ENCODE measurements around the gene GJC2. TPM values are rescaled to one million over a fixed set of nuclear protein-coding genes. Genes with fewer than 3 reads are reported as not detected.

The GJC2 gene
- total RNA-seq, 1 experiment from 2014 or later: 0.72 TPM

DNA sequence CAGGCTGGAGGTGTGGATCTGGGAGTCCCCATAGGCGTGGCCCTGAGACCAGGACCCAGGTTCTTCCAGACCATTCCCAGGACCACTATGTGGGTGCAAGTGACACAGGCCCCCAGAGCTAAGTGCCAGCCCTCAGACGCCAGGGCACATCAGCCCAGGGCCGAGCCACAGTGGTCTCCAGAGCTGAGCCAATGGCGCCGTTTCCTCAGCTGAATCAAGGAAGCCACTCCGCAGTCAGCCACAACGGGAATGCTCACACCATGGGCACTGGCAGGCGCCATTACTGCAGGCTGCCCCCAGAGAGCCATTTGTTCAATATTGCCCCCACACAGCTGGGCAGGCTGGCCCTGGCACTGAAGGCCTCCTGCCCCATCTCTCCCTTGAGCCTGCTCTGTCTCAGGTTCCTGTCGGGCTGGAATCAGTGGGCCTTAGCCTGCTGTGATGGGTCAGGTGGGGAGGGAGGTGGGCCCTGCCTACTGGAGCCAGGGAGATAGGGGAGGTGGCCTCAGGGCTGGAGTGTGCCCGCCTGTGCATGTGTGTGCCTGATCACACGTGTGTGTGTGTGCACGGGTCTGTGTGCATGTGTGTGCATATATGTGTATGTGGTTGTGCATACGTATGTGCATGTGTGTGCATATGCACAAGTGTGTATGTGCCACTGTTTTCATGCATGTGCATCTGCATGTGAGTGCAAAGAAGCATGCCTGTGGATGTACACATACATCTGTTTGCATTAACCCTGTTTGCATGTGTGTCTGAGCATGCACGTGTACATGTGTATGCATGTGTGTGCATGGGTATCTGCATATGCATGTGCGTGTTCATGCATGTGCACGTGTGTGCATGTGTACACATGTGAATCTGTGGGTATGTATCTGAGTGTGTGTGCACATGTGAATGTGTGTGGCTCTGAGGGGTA, 6.1 kb downstream of the GJC2 start (continued):
- TF ChIP-seq, protein P1, sequence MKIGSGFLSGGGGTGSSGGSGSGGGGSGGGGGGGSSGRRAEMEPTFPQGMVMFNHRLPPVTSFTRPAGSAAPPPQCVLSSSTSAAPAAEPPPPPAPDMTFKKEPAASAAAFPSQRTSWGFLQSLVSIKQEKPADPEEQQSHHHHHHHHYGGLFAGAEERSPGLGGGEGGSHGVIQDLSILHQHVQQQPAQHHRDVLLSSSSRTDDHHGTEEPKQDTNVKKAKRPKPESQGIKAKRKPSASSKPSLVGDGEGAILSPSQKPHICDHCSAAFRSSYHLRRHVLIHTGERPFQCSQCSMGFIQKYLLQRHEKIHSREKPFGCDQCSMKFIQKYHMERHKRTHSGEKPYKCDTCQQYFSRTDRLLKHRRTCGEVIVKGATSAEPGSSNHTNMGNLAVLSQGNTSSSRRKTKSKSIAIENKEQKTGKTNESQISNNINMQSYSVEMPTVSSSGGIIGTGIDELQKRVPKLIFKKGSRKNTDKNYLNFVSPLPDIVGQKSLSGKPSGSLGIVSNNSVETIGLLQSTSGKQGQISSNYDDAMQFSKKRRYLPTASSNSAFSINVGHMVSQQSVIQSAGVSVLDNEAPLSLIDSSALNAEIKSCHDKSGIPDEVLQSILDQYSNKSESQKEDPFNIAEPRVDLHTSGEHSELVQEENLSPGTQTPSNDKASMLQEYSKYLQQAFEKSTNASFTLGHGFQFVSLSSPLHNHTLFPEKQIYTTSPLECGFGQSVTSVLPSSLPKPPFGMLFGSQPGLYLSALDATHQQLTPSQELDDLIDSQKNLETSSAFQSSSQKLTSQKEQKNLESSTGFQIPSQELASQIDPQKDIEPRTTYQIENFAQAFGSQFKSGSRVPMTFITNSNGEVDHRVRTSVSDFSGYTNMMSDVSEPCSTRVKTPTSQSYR (CRISPR knock-in tag; IDR thresholded peaks at IDR 0.05): no peak
- TF ChIP-seq OVOL2 (CRISPR knock-in tag; IDR thresholded peaks at IDR 0.05; ENCODE audit: borderline replicate concordance): no peak
- TF ChIP-seq TCF7 (CRISPR knock-in tag; IDR thresholded peaks at IDR 0.05; ENCODE audit: low read depth): no peak
- no peak for TF ChIP-seq RELA (CRISPR knock-in tag; IDR thresholded peaks at IDR 0.05; ENCODE audit: borderline replicate concordance)
- TF ChIP-seq, protein P2, sequence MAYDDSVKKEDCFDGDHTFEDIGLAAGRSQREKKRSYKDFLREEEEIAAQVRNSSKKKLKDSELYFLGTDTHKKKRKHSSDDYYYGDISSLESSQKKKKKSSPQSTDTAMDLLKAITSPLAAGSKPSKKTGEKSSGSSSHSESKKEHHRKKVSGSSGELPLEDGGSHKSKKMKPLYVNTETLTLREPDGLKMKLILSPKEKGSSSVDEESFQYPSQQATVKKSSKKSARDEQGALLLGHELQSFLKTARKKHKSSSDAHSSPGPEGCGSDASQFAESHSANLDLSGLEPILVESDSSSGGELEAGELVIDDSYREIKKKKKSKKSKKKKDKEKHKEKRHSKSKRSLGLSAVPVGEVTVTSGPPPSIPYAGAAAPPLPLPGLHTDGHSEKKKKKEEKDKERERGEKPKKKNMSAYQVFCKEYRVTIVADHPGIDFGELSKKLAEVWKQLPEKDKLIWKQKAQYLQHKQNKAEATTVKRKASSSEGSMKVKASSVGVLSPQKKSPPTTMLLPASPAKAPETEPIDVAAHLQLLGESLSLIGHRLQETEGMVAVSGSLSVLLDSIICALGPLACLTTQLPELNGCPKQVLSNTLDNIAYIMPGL (CRISPR knock-in tag; IDR thresholded peaks at IDR 0.05): no peak
- no peak for TF ChIP-seq SP1 (CRISPR knock-in tag; conservative IDR thresholded peaks at IDR 0.05)
- TF ChIP-seq, protein P3, sequence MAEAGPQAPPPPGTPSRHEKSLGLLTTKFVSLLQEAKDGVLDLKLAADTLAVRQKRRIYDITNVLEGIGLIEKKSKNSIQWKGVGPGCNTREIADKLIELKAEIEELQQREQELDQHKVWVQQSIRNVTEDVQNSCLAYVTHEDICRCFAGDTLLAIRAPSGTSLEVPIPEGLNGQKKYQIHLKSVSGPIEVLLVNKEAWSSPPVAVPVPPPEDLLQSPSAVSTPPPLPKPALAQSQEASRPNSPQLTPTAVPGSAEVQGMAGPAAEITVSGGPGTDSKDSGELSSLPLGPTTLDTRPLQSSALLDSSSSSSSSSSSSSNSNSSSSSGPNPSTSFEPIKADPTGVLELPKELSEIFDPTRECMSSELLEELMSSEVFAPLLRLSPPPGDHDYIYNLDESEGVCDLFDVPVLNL (CRISPR knock-in tag; IDR thresholded peaks at IDR 0.05; ENCODE audit: borderline replicate concordance, low read depth): no peak

DNA sequence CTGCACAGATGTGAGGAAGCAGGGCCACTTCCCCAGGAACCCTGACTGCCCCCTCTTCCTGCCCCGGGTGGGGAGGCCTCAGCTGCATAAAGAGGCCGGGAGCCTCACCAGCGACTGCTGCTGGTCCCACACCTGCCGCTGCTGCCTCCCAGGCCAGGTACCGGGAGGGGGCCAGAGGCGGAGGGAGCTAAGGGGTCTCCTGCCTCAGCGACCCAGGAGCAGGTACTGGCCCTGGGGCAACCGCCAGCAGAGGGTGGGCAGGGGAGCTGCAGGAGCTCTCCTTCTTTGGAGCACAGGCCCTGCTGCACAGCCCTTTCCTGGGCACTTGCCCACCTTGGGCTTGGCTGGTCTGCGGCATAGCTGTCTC, 6.8 kb downstream of the GJC2 start:
- ATAC-seq (no peak), DNase-seq (ENCODE audit: low spot score) (no peak)
- Mint-ChIP-seq H3K36me3 (no peaks in the 10 kb centered on the region), H3K9me3 (no peaks in the 10 kb centered on the region), H3K4me3 (no peak overlapping the region), H3K4me1 (no peaks in the 10 kb centered on the region), H3K27me3 (ENCODE audit: low read depth) (peaks cover 19% of the 10 kb centered on the region), H3K27ac (no peak overlapping the region)
- TF ChIP-seq, protein P4, sequence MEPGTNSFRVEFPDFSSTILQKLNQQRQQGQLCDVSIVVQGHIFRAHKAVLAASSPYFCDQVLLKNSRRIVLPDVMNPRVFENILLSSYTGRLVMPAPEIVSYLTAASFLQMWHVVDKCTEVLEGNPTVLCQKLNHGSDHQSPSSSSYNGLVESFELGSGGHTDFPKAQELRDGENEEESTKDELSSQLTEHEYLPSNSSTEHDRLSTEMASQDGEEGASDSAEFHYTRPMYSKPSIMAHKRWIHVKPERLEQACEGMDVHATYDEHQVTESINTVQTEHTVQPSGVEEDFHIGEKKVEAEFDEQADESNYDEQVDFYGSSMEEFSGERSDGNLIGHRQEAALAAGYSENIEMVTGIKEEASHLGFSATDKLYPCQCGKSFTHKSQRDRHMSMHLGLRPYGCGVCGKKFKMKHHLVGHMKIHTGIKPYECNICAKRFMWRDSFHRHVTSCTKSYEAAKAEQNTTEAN (CRISPR knock-in tag; IDR thresholded peaks at IDR 0.05): no peak
- TF ChIP-seq NR3C1 (CRISPR knock-in tag; conservative IDR thresholded peaks at IDR 0.05; ENCODE audit: low read depth): no peak
- TF ChIP-seq, protein P2 (CRISPR knock-in tag; IDR thresholded peaks at IDR 0.05): no peak
- no peak for TF ChIP-seq RELA (CRISPR knock-in tag; IDR thresholded peaks at IDR 0.05; ENCODE audit: borderline replicate concordance)
- TF ChIP-seq, protein P5, sequence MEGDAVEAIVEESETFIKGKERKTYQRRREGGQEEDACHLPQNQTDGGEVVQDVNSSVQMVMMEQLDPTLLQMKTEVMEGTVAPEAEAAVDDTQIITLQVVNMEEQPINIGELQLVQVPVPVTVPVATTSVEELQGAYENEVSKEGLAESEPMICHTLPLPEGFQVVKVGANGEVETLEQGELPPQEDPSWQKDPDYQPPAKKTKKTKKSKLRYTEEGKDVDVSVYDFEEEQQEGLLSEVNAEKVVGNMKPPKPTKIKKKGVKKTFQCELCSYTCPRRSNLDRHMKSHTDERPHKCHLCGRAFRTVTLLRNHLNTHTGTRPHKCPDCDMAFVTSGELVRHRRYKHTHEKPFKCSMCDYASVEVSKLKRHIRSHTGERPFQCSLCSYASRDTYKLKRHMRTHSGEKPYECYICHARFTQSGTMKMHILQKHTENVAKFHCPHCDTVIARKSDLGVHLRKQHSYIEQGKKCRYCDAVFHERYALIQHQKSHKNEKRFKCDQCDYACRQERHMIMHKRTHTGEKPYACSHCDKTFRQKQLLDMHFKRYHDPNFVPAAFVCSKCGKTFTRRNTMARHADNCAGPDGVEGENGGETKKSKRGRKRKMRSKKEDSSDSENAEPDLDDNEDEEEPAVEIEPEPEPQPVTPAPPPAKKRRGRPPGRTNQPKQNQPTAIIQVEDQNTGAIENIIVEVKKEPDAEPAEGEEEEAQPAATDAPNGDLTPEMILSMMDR (IDR thresholded peaks at IDR 0.05): no peak
- TF ChIP-seq SOX15 (CRISPR knock-in tag; IDR thresholded peaks at IDR 0.05): no peak
- TF ChIP-seq ELF4 (CRISPR knock-in tag; IDR thresholded peaks at IDR 0.05; ENCODE audit: low read depth): no peak
- no peak for TF ChIP-seq ZNF396 (CRISPR knock-in tag; IDR thresholded peaks at IDR 0.05; ENCODE audit: borderline replicate concordance)
- TF ChIP-seq FOXK1 (CRISPR knock-in tag; IDR thresholded peaks at IDR 0.05): no peak
- no peak for TF ChIP-seq ZNF121 (CRISPR knock-in tag; IDR thresholded peaks at IDR 0.05)
- TF ChIP-seq, protein P6, sequence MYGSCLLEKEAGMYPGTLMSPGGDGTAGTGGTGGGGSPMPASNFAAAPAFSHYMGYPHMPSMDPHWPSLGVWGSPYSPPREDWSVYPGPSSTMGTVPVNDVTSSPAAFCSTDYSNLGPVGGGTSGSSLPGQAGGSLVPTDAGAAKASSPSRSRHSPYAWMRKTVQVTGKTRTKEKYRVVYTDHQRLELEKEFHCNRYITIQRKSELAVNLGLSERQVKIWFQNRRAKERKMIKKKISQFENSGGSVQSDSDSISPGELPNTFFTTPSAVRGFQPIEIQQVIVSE (CRISPR knock-in tag; IDR thresholded peaks at IDR 0.05; ENCODE audit: borderline replicate concordance): no peak
- TF ChIP-seq, protein P7, sequence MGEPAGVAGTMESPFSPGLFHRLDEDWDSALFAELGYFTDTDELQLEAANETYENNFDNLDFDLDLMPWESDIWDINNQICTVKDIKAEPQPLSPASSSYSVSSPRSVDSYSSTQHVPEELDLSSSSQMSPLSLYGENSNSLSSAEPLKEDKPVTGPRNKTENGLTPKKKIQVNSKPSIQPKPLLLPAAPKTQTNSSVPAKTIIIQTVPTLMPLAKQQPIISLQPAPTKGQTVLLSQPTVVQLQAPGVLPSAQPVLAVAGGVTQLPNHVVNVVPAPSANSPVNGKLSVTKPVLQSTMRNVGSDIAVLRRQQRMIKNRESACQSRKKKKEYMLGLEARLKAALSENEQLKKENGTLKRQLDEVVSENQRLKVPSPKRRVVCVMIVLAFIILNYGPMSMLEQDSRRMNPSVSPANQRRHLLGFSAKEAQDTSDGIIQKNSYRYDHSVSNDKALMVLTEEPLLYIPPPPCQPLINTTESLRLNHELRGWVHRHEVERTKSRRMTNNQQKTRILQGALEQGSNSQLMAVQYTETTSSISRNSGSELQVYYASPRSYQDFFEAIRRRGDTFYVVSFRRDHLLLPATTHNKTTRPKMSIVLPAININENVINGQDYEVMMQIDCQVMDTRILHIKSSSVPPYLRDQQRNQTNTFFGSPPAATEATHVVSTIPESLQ (CRISPR knock-in tag; IDR thresholded peaks at IDR 0.05): no peak
- TF ChIP-seq CREB1 (CRISPR knock-in tag; IDR thresholded peaks at IDR 0.05): no peak
- TF ChIP-seq NFATC4 (CRISPR knock-in tag; IDR thresholded peaks at IDR 0.05): no peak
- ChIA-PET CTCF (interaction anchor here (0.7 to 1.6 kb wide), 3 partner anchors 9 to 57 kb away, joined by 3 to 6 read pairs (median 6); partner anchors contain the start of gene IBA57), POLR2A (no interaction called here)
